Glutamatergic neuron (in vitro differentiated cells): Measurements from ENCODE around the gene SLC30A7. TPM values are rescaled to one million over a fixed set of nuclear protein-coding genes. Genes with fewer than 3 reads are reported as not detected.

Experiments
- DNase-seq: peaks from one replicate; pipeline ENCODE4 v3.0.0; 2022
- H3K27ac Mint-ChIP-seq: one replicate; pipeline ENCODE4 v1.8.0; 2020; ENCODE audit warnings: mild to moderate bottlenecking, mixed read lengths, inconsistent platforms; ENCODE audit not compliant: unreplicated experiment
- H3K27me3 Mint-ChIP-seq: one replicate; pipeline ENCODE4 v1.8.0; 2020; ENCODE audit warnings: mild to moderate bottlenecking, moderate library complexity, mixed read lengths, inconsistent platforms; ENCODE audit not compliant: unreplicated experiment
- H3K36me3 Mint-ChIP-seq: one replicate; pipeline ENCODE4 v1.8.0; 2020; ENCODE audit warnings: mild to moderate bottlenecking, mixed read lengths, inconsistent platforms; ENCODE audit not compliant: unreplicated experiment
- H3K4me1 Mint-ChIP-seq: one replicate; pipeline ENCODE4 v1.8.0; 2020; ENCODE audit warnings: mild to moderate bottlenecking, low read depth, mixed read lengths, inconsistent platforms; ENCODE audit not compliant: unreplicated experiment
- H3K4me3 Mint-ChIP-seq: one replicate; pipeline ENCODE4 v1.8.0; 2020; ENCODE audit warnings: mild to moderate bottlenecking, mixed read lengths, inconsistent platforms; ENCODE audit not compliant: unreplicated experiment
- H3K9me3 Mint-ChIP-seq: one replicate; pipeline ENCODE4 v1.8.0; 2020; ENCODE audit warnings: mild to moderate bottlenecking, moderate library complexity, mixed read lengths, inconsistent platforms; ENCODE audit not compliant: unreplicated experiment
- total RNA-seq: library from RNA; stranded (reverse); fragmentation: NEBNext Ultra II Directional; extraction: Animal tissue kit (Norgen Biotek cat#: 25700); gene quantifications from one replicate; pipeline ENCODE4 v1.2.1, GENCODE V29; 2021; ENCODE audit not compliant: unreplicated experiment
- TF ChIP-seq, protein P1 (sequence below): fragments of 200-600 bp; sonication (generic); IDR thresholded peaks from one replicate; pipeline ENCODE4 v1.5.0; 2021; ENCODE audit not compliant: partially characterized antibody, unreplicated experiment

SLC30A7 gene
- total RNA-seq, 1 donor from 2014 or later = 21.5 TPM

DNA sequence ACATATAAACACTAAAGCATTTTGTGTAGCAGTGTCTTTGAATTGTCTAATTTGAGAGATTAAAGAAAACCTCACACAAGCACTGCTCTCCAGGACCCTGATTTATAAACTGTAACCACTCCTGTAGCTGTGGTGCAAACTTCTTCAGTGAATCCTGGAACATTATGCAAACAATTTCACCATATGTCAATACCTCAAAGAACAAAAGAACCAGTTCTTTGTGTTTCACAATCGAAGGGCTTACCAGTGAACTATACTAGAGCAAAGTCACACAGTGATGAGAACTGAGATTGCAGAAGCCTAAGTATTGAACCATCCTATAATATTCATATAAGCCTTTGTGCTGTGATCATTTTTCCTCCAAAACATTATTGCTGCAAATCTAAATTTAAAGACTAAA lies 108.2 kb downstream of the SLC30A7 start:
- no peak for DNase-seq
- Mint-ChIP-seq H3K27me3 (no peaks in the 10 kb centered on the region), H3K9me3 (no peaks in the 10 kb centered on the region), H3K4me3 (no peak overlapping the region), H3K36me3 (no peaks in the 10 kb centered on the region), H3K4me1 (no peaks in the 10 kb centered on the region), H3K27ac (no peak overlapping the region)
- TF ChIP-seq, protein P1, sequence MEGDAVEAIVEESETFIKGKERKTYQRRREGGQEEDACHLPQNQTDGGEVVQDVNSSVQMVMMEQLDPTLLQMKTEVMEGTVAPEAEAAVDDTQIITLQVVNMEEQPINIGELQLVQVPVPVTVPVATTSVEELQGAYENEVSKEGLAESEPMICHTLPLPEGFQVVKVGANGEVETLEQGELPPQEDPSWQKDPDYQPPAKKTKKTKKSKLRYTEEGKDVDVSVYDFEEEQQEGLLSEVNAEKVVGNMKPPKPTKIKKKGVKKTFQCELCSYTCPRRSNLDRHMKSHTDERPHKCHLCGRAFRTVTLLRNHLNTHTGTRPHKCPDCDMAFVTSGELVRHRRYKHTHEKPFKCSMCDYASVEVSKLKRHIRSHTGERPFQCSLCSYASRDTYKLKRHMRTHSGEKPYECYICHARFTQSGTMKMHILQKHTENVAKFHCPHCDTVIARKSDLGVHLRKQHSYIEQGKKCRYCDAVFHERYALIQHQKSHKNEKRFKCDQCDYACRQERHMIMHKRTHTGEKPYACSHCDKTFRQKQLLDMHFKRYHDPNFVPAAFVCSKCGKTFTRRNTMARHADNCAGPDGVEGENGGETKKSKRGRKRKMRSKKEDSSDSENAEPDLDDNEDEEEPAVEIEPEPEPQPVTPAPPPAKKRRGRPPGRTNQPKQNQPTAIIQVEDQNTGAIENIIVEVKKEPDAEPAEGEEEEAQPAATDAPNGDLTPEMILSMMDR = no peak

DNA sequence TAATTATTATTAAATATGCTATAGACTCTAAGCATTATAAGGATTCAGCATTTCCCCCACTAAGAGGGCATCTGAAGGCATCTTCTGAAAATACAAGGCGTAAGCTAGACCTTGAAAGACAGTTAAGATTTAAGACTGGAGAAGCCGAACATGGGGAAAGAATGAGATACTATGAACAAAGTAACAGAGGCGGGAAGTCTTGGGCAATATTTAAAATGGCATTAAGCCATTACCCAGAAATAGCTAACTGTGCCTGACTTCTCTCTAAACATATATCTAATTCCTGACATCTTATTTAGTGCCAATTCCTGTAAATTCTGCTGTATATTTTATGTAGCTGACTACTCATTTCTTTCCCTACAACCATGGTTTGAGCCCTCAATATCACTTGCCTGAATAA lies 108.8 kb downstream of the SLC30A7 start:
- H3K27me3 Mint-ChIP-seq = no peaks in the 10 kb centered on the region
- H3K4me1 Mint-ChIP-seq = no peaks in the 10 kb centered on the region
- H3K27ac Mint-ChIP-seq = no peak overlapping the region
- TF ChIP-seq, protein P1 = no peak
- no peaks in the 10 kb centered on the region for H3K9me3 Mint-ChIP-seq
- H3K4me3 Mint-ChIP-seq = no peak overlapping the region
- no peak for DNase-seq
- H3K36me3 Mint-ChIP-seq = no peaks in the 10 kb centered on the region

DNA sequence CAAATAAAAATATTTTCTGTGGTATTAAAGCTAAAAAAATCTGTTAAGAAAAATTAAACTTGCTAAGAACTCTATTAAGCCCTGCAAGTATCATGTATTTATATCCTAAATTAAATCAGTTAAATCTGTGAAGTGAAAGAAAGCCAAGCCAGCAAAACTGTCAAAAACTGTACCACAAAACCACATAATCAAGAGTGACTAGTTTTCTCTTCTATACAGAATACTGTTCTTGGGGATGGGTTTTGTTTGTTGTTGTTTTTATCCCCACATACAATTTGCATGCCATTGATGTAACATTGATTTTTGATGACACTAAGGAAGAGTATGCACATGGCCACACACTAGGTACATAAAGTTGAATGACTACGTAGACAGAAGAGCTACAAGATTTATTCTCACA lies 109.3 kb downstream of the SLC30A7 start:
- Mint-ChIP-seq H3K4me1 (no peaks in the 10 kb centered on the region), H3K9me3 (no peaks in the 10 kb centered on the region), H3K36me3 (no peaks in the 10 kb centered on the region), H3K4me3 (no peak overlapping the region), H3K27ac (no peak overlapping the region), H3K27me3 (no peaks in the 10 kb centered on the region)
- no peak for DNase-seq
- TF ChIP-seq, protein P1 = no peak

DNA sequence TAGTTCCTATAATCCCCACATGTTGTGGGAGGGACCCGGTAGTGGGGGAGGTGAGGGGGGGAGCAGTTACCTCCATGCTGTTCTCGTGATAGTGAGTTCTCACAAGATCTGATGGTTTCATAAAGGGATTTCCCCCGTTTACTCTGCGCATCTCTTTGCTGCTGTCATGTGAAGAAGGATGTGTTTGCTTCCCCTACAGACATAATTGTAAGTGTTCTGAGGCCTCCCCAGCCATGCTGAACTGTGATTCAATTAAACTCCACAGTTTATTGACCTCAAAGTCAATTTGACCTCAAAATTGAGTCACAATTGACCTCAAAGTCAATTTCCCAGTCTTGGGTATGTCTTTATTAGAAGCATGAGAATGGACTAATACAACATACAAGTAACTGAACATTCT lies 110.0 kb downstream of the SLC30A7 start:
- no peak overlapping the region for H3K4me3 Mint-ChIP-seq
- H3K27me3 Mint-ChIP-seq = no peaks in the 10 kb centered on the region
- TF ChIP-seq, protein P1 = no peak
- H3K4me1 Mint-ChIP-seq = no peaks in the 10 kb centered on the region
- H3K36me3 Mint-ChIP-seq = no peaks in the 10 kb centered on the region
- H3K9me3 Mint-ChIP-seq = no peaks in the 10 kb centered on the region
- no peak overlapping the region for H3K27ac Mint-ChIP-seq
- DNase-seq = no peak

DNA sequence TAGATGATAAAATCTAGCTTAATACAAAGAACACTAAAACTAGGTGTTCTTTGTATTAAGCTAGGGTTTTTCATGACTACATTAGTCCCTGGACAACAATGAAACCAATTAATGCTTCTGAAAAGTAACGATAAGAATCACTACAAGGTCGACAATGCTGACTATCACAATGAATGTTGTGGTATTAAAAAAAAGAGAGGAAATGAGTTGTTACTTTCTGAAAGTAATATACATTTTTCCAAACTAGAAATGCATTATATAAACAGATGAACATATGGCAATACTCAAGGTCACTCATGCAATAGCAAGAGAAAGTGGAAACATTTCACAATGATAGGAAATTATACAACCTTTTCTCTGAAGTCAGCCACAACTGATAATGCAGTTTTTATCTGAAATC lies 110.7 kb downstream of the SLC30A7 start:
- Mint-ChIP-seq H3K9me3 (no peaks in the 10 kb centered on the region), H3K27ac (no peak overlapping the region), H3K4me1 (no peaks in the 10 kb centered on the region), H3K4me3 (no peak overlapping the region), H3K36me3 (no peaks in the 10 kb centered on the region), H3K27me3 (no peaks in the 10 kb centered on the region)
- TF ChIP-seq, protein P1 = no peak
- DNase-seq = no peak
